ENCODE measurements around the gene MAGEA10.
"Not testable (repeated sequence)": the region's sequence is repeated elsewhere in the genome, so short reads cannot be mapped to it uniquely, and the experiment has no call there.

Gene MAGEA10

GRCh38 chrX:152138388-152138784 is at the start of gene MAGEA10:
Gene MAGEA10 (minus strand): TSS chrX:152138577. CDS start chrX:152135620, 2,957 bp downstream.
- Mint-ChIP-seq H3K27ac (no peak within 1 kb of the TSS), H3K4me3 (no peak within 1 kb of the TSS), H3K9me3 (no peaks in the 10 kb centered on the region), H3K36me3 (no peaks in the 10 kb centered on the region), H3K4me1 (no peaks in the 10 kb centered on the region)
- DNase-seq (ENCODE audit: low spot score in 2 of 2) (no peak), ATAC-seq (no peak)

GRCh38 chrX:152177497-152178269 is 39.3 kb upstream of the MAGEA10 start:
- Mint-ChIP-seq H3K4me1 (no peaks in the 10 kb centered on the region), H3K27ac (no peak overlapping the region), H3K4me3 (no peak overlapping the region), H3K9me3 (peaks cover 4% of the 10 kb centered on the region), H3K36me3 (no peaks in the 10 kb centered on the region)
- ATAC-seq (no peak), DNase-seq (ENCODE audit: low spot score in 2 of 2) (no peak)

- Mint-ChIP-seq H3K4me1 (no peaks in the 10 kb centered on the region), H3K27ac (no peak overlapping the region), H3K4me3 (no peak overlapping the region), H3K36me3 (no peaks in the 10 kb centered on the region), H3K9me3 (peaks cover 4% of the 10 kb centered on the region)
- no peak for ATAC-seq
- DNase-seq (ENCODE audit: low spot score in 2 of 2) = no peak
Measured at GRCh38 chrX:152177052-152177451, 38.7 kb upstream of the MAGEA10 start.

GRCh38 chrX:152175892-152176291 is 37.5 kb upstream of the MAGEA10 start:
- H3K27ac Mint-ChIP-seq; H3K4me1 Mint-ChIP-seq; DNase-seq (ENCODE audit: low spot score in 2 of 2); ATAC-seq; H3K36me3 Mint-ChIP-seq; H3K9me3 Mint-ChIP-seq; H3K4me3 Mint-ChIP-seq: not testable (repeated sequence)

- H3K27ac Mint-ChIP-seq; DNase-seq (ENCODE audit: low spot score in 2 of 2); H3K9me3 Mint-ChIP-seq; H3K36me3 Mint-ChIP-seq; H3K4me1 Mint-ChIP-seq; ATAC-seq; H3K4me3 Mint-ChIP-seq: not testable (repeated sequence)
Measured at GRCh38 chrX:152173923-152174322, 35.5 kb upstream of the MAGEA10 start.

- ATAC-seq (no peak), DNase-seq (ENCODE audit: low spot score in 2 of 2) (no peak)
- peaks cover 7% of the 10 kb centered on the region for H3K9me3 Mint-ChIP-seq
- no peak overlapping the region for H3K27ac Mint-ChIP-seq
- no peaks in the 10 kb centered on the region for H3K4me1 Mint-ChIP-seq
- no peak overlapping the region for H3K4me3 Mint-ChIP-seq
- no peaks in the 10 kb centered on the region for H3K36me3 Mint-ChIP-seq
Measured at GRCh38 chrX:152170621-152171020, 32.2 kb upstream of the MAGEA10 start.

- Mint-ChIP-seq H3K9me3 (peaks cover 9% of the 10 kb centered on the region), H3K4me3 (no peak overlapping the region), H3K4me1 (no peaks in the 10 kb centered on the region), H3K36me3 (no peaks in the 10 kb centered on the region), H3K27ac (no peak overlapping the region)
- ATAC-seq (no peak), DNase-seq (ENCODE audit: low spot score in 2 of 2) (no peak)
Measured at GRCh38 chrX:152165033-152165743, 26.8 kb upstream of the MAGEA10 start.

GRCh38 chrX:152157042-152157441 is 18.7 kb upstream of the MAGEA10 start:
- Mint-ChIP-seq H3K4me1 (no peaks in the 10 kb centered on the region), H3K36me3 (no peaks in the 10 kb centered on the region), H3K27ac (no peak overlapping the region), H3K4me3 (no peak overlapping the region), H3K9me3 (no peaks in the 10 kb centered on the region)
- ATAC-seq (no peak), DNase-seq (ENCODE audit: low spot score in 2 of 2) (no peak)

- no peak for ATAC-seq
- Mint-ChIP-seq H3K4me1 (no peaks in the 10 kb centered on the region), H3K4me3 (no peak overlapping the region), H3K9me3 (no peaks in the 10 kb centered on the region), H3K36me3 (no peaks in the 10 kb centered on the region), H3K27ac (no peak overlapping the region)
- DNase-seq (ENCODE audit: low spot score in 2 of 2) = no peak
Measured at GRCh38 chrX:152155766-152156310, 17.5 kb upstream of the MAGEA10 start.

GRCh38 chrX:152154050-152154449 is 15.7 kb upstream of the MAGEA10 start:
- H3K36me3 Mint-ChIP-seq = no peaks in the 10 kb centered on the region
- ATAC-seq (no peak), DNase-seq (ENCODE audit: low spot score in 2 of 2) (no peak)
- no peak overlapping the region for H3K4me3 Mint-ChIP-seq
- no peaks in the 10 kb centered on the region for H3K4me1 Mint-ChIP-seq
- no peaks in the 10 kb centered on the region for H3K9me3 Mint-ChIP-seq
- H3K27ac Mint-ChIP-seq = no peak overlapping the region

- no peak for ATAC-seq
- Mint-ChIP-seq H3K27ac (no peak overlapping the region), H3K4me1 (no peaks in the 10 kb centered on the region), H3K9me3 (peaks cover 2% of the 10 kb centered on the region), H3K4me3 (no peak overlapping the region), H3K36me3 (no peaks in the 10 kb centered on the region)
- DNase-seq (ENCODE audit: low spot score in 2 of 2) = no peak
Measured at GRCh38 chrX:152151256-152151655, 12.9 kb upstream of the MAGEA10 start.

- no peak overlapping the region for H3K4me3 Mint-ChIP-seq
Measured at GRCh38 chrX:152149648-152150047, 11.3 kb upstream of the MAGEA10 start.

GRCh38 chrX:152139589-152139988 is 1.2 kb upstream of the MAGEA10 start:
- Mint-ChIP-seq H3K9me3 (no peaks in the 10 kb centered on the region), H3K27ac (no peak overlapping the region), H3K36me3 (no peaks in the 10 kb centered on the region), H3K4me1 (no peaks in the 10 kb centered on the region), H3K4me3 (no peak overlapping the region)
- ATAC-seq (no peak), DNase-seq (ENCODE audit: low spot score in 2 of 2) (no peak)

More at GRCh38 chrX:152149648-152150047, 11.3 kb upstream of the MAGEA10 start:
- Mint-ChIP-seq H3K36me3 (no peaks in the 10 kb centered on the region), H3K4me1 (no peaks in the 10 kb centered on the region), H3K27ac (no peak overlapping the region), H3K9me3 (peaks cover 4% of the 10 kb centered on the region)
- DNase-seq (ENCODE audit: low spot score in 2 of 2) (no peak), ATAC-seq (no peak)

GRCh38 chrX:152137771-152138387 is 498 bp downstream of the MAGEA10 start:
- DNase-seq (ENCODE audit: low spot score in 2 of 2) (no peak), ATAC-seq (no peak)
- no peak overlapping the region for H3K4me3 Mint-ChIP-seq
- H3K4me1 Mint-ChIP-seq = no peaks in the 10 kb centered on the region
- H3K9me3 Mint-ChIP-seq = no peaks in the 10 kb centered on the region
- H3K27ac Mint-ChIP-seq = no peak overlapping the region
- no peaks in the 10 kb centered on the region for H3K36me3 Mint-ChIP-seq

- ATAC-seq = no peak
- Mint-ChIP-seq H3K9me3 (no peaks in the 10 kb centered on the region), H3K4me1 (no peaks in the 10 kb centered on the region), H3K36me3 (no peaks in the 10 kb centered on the region), H3K27ac (no peak overlapping the region), H3K4me3 (no peak overlapping the region)
- no peak for DNase-seq (ENCODE audit: low spot score in 2 of 2)
Measured at GRCh38 chrX:152136312-152136711, 2.1 kb downstream of the MAGEA10 start.

Data from stimulated activated effector memory CD8-positive, alpha-beta T cell treated with anti-CD3 and anti-CD28 coated beads, Interleukin-12 subunit alpha, Interleukin-12 subunit beta, amount 100 ng/mL, for 72 hours (primary cell).